Osteocyte (in vitro differentiated cells): ENCODE data around the gene MCF2. TPM values are rescaled to one million over a fixed set of nuclear protein-coding genes. Genes with fewer than 3 reads are reported as not detected.
A peak's percentile ranks its signal among the peaks of the same experiment; 100 is the strongest.

Source experiments
- DNase-seq: peaks from one replicate; pipeline ENCODE4 v3.0.0; 2021; ENCODE audit warnings: mixed read lengths; ENCODE audit not compliant: unreplicated experiment; ENCODE audit errors: extremely low spot score
- H3K27ac Mint-ChIP-seq: one replicate; pipeline ENCODE4 v1.8.0; 2021; ENCODE audit warnings: mild to moderate bottlenecking, mixed read lengths; ENCODE audit not compliant: unreplicated experiment
- H3K27me3 Mint-ChIP-seq: one replicate; pipeline ENCODE4 v1.8.0; 2021; ENCODE audit warnings: mixed read lengths; ENCODE audit not compliant: unreplicated experiment
- H3K36me3 Mint-ChIP-seq: one replicate; pipeline ENCODE4 v1.8.0; 2021; ENCODE audit warnings: mixed read lengths; ENCODE audit not compliant: unreplicated experiment
- H3K4me1 Mint-ChIP-seq: one replicate; pipeline ENCODE4 v1.8.0; 2021; ENCODE audit warnings: mixed read lengths; ENCODE audit not compliant: unreplicated experiment
- H3K4me3 Mint-ChIP-seq: one replicate; pipeline ENCODE4 v1.8.0; 2021; ENCODE audit warnings: mild to moderate bottlenecking, moderate library complexity, mixed read lengths; ENCODE audit not compliant: unreplicated experiment
- H3K9me3 Mint-ChIP-seq: one replicate; pipeline ENCODE4 v1.8.0; 2021; ENCODE audit warnings: mixed read lengths; ENCODE audit not compliant: unreplicated experiment
- total RNA-seq: library from RNA; stranded (reverse); gene quantifications from 2 replicates; pipeline ENCODE4 v1.2.1, GENCODE V29; 2021
- TF ChIP-seq, protein P1 (sequence below): fragments of 200-600 bp; sonication (generic); IDR thresholded peaks from 2 replicates; pipeline ENCODE4 v1.5.0; 2021; ENCODE audit warnings: antibody characterized with exemption, mild to moderate bottlenecking, moderate library complexity

MCF2 gene
- total RNA-seq, 1 donor from 2014 or later, result not detected

- peaks cover 3% of the 10 kb centered on the region for H3K27me3 Mint-ChIP-seq
- H3K36me3 Mint-ChIP-seq, result no peaks in the 10 kb centered on the region
- H3K4me3 Mint-ChIP-seq, result no peak overlapping the region
- no peaks in the 10 kb centered on the region for H3K4me1 Mint-ChIP-seq
- no peaks in the 10 kb centered on the region for H3K9me3 Mint-ChIP-seq
- H3K27ac Mint-ChIP-seq, result no peak overlapping the region
- no peak for DNase-seq
- TF ChIP-seq, protein P1, sequence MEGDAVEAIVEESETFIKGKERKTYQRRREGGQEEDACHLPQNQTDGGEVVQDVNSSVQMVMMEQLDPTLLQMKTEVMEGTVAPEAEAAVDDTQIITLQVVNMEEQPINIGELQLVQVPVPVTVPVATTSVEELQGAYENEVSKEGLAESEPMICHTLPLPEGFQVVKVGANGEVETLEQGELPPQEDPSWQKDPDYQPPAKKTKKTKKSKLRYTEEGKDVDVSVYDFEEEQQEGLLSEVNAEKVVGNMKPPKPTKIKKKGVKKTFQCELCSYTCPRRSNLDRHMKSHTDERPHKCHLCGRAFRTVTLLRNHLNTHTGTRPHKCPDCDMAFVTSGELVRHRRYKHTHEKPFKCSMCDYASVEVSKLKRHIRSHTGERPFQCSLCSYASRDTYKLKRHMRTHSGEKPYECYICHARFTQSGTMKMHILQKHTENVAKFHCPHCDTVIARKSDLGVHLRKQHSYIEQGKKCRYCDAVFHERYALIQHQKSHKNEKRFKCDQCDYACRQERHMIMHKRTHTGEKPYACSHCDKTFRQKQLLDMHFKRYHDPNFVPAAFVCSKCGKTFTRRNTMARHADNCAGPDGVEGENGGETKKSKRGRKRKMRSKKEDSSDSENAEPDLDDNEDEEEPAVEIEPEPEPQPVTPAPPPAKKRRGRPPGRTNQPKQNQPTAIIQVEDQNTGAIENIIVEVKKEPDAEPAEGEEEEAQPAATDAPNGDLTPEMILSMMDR, result peak; percentile 49
Observed at GRCh38 chrX:139559383-139560042, 148.5 kb downstream of the MCF2 start.

DNA sequence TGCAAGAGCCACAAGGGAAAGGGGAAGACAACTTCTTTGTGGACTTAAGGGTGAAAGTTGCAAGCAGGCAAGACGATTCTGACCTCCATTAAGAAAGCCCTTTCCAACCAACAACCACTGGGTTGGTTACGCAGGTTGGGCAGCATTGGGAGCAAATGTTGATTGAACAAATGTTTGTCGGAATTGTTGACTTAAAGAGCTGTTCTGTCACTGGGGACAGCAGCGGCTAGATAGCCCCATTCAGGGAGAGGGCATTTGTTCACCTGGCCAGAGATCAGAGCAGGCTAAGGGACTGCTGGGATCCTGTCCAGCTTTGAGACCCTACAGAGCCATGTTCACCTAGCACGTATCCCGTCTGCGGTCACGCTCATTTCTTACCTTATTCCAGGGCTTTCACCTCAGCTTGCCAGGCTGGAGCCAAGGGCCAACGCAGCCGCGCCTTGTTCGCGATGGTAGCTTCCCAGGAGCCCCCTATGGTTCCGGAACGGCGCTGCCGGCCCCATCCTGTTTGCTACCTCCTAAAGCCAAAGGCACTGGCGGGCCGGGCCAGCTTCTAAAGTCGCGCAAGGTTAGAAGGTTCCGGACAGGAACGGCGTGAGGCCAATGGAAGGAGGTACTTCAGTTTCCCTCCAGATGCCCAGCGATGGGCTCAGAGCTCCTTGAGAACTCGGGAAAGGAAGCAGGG, 152.8 kb downstream of the MCF2 start:
- Mint-ChIP-seq H3K4me1 (no peaks in the 10 kb centered on the region), H3K9me3 (peaks cover 3% of the 10 kb centered on the region), H3K4me3 (no peak overlapping the region), H3K27me3 (peaks cover 3% of the 10 kb centered on the region), H3K36me3 (no peaks in the 10 kb centered on the region), H3K27ac (no peak overlapping the region)
- TF ChIP-seq, protein P1, result no peak
- DNase-seq, result no peak

- no peaks in the 10 kb centered on the region for H3K27me3 Mint-ChIP-seq
- no peaks in the 10 kb centered on the region for H3K36me3 Mint-ChIP-seq
- TF ChIP-seq, protein P1, result no peak
- no peak overlapping the region for H3K27ac Mint-ChIP-seq
- no peak overlapping the region for H3K4me3 Mint-ChIP-seq
- DNase-seq, result no peak
- no peaks in the 10 kb centered on the region for H3K4me1 Mint-ChIP-seq
- peaks cover 3% of the 10 kb centered on the region for H3K9me3 Mint-ChIP-seq
Observed at GRCh38 chrX:139554376-139554775, 153.6 kb downstream of the MCF2 start.

DNA sequence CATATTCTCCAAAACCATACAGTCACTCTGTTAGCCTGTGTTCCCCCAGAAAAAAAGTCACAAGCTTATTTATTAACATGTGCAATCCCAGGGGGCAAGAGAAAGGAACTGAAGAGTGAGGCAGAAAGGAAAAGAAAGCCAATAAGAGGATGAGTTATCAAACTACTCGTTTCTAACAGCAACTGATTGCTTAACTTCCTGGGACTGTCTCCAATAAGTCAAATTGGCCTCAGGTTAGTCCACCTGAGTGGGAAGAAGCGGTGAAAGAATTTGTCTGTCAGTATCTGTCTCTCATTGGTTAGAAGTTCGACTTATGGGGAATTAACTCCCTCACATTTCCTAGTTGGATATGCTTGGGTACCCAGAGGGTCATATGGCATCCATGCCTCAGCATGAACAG, 163.4 kb downstream of the MCF2 start:
- Mint-ChIP-seq H3K27ac (no peak overlapping the region), H3K27me3 (no peaks in the 10 kb centered on the region), H3K4me1 (no peaks in the 10 kb centered on the region), H3K4me3 (no peak overlapping the region), H3K9me3 (peaks cover 6% of the 10 kb centered on the region), H3K36me3 (no peaks in the 10 kb centered on the region)
- TF ChIP-seq, protein P1, result no peak
- no peak for DNase-seq

DNA sequence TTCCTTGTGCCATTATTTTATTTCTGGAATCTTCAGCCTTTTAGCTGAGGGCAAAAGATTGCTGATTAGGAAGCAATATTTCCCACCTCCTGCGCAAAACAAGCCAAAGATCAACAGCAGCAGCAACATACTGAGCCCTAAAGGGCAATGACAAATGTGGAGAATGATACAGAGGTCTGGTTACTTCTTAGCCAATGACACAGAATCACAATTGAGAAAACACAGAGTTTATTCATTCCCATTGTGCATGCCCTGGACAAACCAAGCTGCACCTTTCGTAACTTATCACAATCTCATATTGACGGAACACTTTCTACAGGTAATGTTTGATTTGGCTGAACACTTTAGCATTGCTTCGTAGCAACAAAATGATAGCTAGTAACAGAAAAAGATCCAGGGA, 164.0 kb downstream of the MCF2 start:
- TF ChIP-seq, protein P1, result no peak
- H3K4me3 Mint-ChIP-seq, result no peak overlapping the region

More for the DNA sequence above, 164.0 kb downstream of the MCF2 start:
- H3K27me3 Mint-ChIP-seq, result no peaks in the 10 kb centered on the region
- no peak overlapping the region for H3K27ac Mint-ChIP-seq
- DNase-seq, result no peak
- no peaks in the 10 kb centered on the region for H3K4me1 Mint-ChIP-seq
- H3K9me3 Mint-ChIP-seq, result peaks cover 6% of the 10 kb centered on the region
- no peaks in the 10 kb centered on the region for H3K36me3 Mint-ChIP-seq
